ENCODE results near the gene MINDY3. TPM values are rescaled to one million over a fixed set of nuclear protein-coding genes. Genes with fewer than 3 reads are reported as not detected.

The MINDY3 gene
- total RNA-seq, 1 donor from 2014 or later, result 22.2 TPM

DNA sequence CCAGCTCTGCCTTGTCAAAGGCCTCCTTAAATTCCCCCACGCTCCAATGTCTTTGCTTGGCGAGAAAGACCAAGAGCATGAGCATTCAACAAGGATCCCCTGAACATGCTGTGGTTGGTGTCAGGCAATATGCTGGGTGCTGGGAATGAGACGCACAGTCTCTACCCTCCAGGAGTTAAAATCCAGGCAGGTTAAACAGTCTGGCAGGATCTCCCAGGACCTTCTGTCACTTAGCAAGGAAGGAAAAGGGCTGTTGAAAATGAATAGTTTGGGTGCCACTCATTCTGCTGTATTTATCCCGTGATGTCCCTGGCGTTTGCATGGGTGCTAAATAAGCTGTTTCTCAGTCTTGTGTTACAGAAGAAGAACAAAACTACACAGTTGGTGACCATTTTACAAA lies 118.7 kb downstream of the MINDY3 start:
- DNase-seq (ENCODE audit: low read depth), result no peak
- Histone ChIP-seq H3K27me3 (ENCODE audit: control insufficient read depth, insufficient read depth, low read length) (no peaks in the 10 kb centered on the region), H3K36me3 (ENCODE audit: control insufficient read depth, insufficient read depth, low read length) (no peaks in the 10 kb centered on the region), H3K4me3 (ENCODE audit: low read depth, low read length) (no peak overlapping the region)
- no peak for TF ChIP-seq CTCF (IDR thresholded peaks at IDR 0.05; ENCODE audit: insufficient read depth, low read length, poor library complexity, severe bottlenecking)

- Histone ChIP-seq H3K27me3 (ENCODE audit: control insufficient read depth, insufficient read depth, low read length) (no peaks in the 10 kb centered on the region), H3K4me3 (ENCODE audit: low read depth, low read length) (no peak overlapping the region), H3K36me3 (ENCODE audit: control insufficient read depth, insufficient read depth, low read length) (no peaks in the 10 kb centered on the region)
- no peak for DNase-seq (ENCODE audit: low read depth)
- no peak for TF ChIP-seq CTCF (IDR thresholded peaks at IDR 0.05; ENCODE audit: insufficient read depth, low read length, poor library complexity, severe bottlenecking)
These were observed 120.0 kb downstream of the MINDY3 start for GRCh38 chr10:15740261-15740660.

GRCh38 chr10:15739254-15739970 lies 120.9 kb downstream of the MINDY3 start:
- Histone ChIP-seq H3K27me3 (ENCODE audit: control insufficient read depth, insufficient read depth, low read length) (no peaks in the 10 kb centered on the region), H3K4me3 (ENCODE audit: low read depth, low read length) (no peak overlapping the region)
- no peak for TF ChIP-seq CTCF (IDR thresholded peaks at IDR 0.05; ENCODE audit: insufficient read depth, low read length, poor library complexity, severe bottlenecking)

DNA sequence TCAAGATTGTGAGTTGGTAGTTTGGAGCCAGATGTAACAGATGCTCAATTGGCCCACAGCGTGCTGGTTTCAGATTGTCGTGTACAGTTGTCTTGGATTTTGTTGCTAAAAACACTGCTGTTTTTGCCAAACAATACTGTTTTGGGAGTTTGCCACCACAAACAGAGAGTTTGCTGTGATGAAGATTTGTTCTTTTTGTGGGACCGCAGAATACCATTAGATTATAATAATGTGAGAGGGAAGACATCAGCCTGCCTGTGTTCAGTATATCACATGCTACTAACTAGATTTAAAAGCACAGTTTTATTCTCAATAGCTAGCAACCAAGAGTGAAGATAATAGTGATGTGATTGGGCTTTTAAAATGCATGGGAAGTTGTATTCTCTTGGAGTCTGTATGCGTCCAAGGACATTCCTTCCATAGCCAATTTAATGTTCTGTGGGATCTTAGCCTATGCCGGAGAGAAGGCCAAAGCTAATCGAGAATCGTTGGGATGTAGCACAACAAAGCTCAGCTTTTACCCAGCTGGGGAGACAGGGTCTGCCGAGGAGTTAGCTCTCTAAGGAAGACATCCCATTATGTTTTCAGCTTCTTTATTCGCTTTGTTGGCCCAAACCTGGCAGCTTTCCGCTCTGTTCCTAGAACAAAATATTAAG lies 121.9 kb downstream of the MINDY3 start:
- no peak for TF ChIP-seq CTCF (IDR thresholded peaks at IDR 0.05; ENCODE audit: insufficient read depth, low read length, poor library complexity, severe bottlenecking)
- H3K4me3 ChIP-seq (ENCODE audit: low read depth, low read length), result no peak overlapping the region
- no peak for DNase-seq (ENCODE audit: low read depth)
- no peaks in the 10 kb centered on the region for H3K27me3 ChIP-seq (ENCODE audit: control insufficient read depth, insufficient read depth, low read length)
- no peaks in the 10 kb centered on the region for H3K36me3 ChIP-seq (ENCODE audit: control insufficient read depth, insufficient read depth, low read length)

More at GRCh38 chr10:15739254-15739970, 120.9 kb downstream of the MINDY3 start:
- DNase-seq (ENCODE audit: low read depth), result no peak
- no peaks in the 10 kb centered on the region for H3K36me3 ChIP-seq (ENCODE audit: control insufficient read depth, insufficient read depth, low read length)

- no peaks in the 10 kb centered on the region for H3K27me3 ChIP-seq (ENCODE audit: control insufficient read depth, insufficient read depth, low read length)
- H3K36me3 ChIP-seq (ENCODE audit: control insufficient read depth, insufficient read depth, low read length), result no peaks in the 10 kb centered on the region
- DNase-seq (ENCODE audit: low read depth), result no peak
- TF ChIP-seq CTCF (IDR thresholded peaks at IDR 0.05; ENCODE audit: insufficient read depth, low read length, poor library complexity, severe bottlenecking), result no peak
- H3K4me3 ChIP-seq (ENCODE audit: low read depth, low read length), result no peak overlapping the region
These were observed 122.7 kb downstream of the MINDY3 start for GRCh38 chr10:15737656-15738055.
